GM12801 (cell line): Measurements from ENCODE around the gene COPS8.

Experiments used
- TF ChIP-seq, protein P1 (sequence below): IDR thresholded peaks from one replicate; pipeline ENCODE4 v1.5.1; 2011; ENCODE audit warnings: control low read depth; ENCODE audit not compliant: insufficient read length; ENCODE audit errors: extremely low read depth

COPS8 gene

DNA sequence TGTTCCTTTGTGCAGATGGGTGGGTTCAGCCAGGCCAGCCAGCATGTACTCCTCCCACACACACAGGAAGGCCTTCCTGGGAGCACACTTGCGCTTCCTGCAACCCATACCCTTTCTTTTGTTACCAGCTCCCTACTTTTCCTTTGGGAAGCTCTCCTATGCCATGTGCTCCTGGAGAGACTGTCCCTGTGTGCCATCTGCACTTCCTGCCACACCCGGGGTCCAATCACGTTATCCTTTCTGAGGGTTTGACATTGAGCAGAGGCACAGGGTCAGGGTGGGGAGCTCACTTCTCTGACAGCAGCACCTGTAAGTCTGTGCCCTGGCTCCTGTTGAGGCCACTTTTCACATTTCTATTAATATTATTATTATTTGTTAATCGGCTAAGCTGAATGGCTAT, 62.9 kb downstream of the COPS8 start:
- TF ChIP-seq, protein P1, sequence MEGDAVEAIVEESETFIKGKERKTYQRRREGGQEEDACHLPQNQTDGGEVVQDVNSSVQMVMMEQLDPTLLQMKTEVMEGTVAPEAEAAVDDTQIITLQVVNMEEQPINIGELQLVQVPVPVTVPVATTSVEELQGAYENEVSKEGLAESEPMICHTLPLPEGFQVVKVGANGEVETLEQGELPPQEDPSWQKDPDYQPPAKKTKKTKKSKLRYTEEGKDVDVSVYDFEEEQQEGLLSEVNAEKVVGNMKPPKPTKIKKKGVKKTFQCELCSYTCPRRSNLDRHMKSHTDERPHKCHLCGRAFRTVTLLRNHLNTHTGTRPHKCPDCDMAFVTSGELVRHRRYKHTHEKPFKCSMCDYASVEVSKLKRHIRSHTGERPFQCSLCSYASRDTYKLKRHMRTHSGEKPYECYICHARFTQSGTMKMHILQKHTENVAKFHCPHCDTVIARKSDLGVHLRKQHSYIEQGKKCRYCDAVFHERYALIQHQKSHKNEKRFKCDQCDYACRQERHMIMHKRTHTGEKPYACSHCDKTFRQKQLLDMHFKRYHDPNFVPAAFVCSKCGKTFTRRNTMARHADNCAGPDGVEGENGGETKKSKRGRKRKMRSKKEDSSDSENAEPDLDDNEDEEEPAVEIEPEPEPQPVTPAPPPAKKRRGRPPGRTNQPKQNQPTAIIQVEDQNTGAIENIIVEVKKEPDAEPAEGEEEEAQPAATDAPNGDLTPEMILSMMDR, result no peak

DNA sequence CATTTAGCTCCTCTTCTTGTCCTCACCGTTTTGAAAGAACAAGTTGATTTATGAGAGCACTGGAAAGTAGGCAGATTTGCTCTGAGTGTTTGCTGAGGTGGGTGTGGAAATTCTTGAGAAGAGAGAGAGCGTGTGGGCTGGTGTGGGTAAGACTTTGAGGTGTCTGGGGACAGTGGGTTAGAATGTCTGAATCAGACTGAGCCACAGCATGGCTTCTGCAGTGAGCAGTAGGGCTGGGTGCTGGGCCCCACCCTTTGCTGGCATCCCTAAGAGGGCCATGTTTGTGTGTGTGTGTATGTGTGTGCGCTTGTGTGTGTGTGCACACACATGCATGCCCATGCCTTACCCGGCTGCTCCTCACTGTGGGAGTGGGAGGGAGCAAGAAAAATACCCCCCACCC, 63.7 kb downstream of the COPS8 start:
- TF ChIP-seq, protein P1, result no peak
